Hepatocyte (in vitro differentiated cells): Measurements from ENCODE around the gene PRMT7. TPM values are rescaled to one million over a fixed set of nuclear protein-coding genes. Genes with fewer than 3 reads are reported as not detected.
A peak's percentile ranks its signal among the peaks of the same experiment; 100 is the strongest.

Experiments
- DNase-seq: peaks from one replicate; pipeline ENCODE4 v3.0.0-alpha.2; 2016; ENCODE audit warnings: low spot score
- H2AFZ ChIP-seq: fragments of 200-600 bp; sonication (generic); 2 replicates; pipeline ENCODE4 v1.6.0; 2016; ENCODE audit warnings: antibody characterized with exemption, mild to moderate bottlenecking
- H3K27ac ChIP-seq: fragments of 200-600 bp; sonication (generic); 2 replicates; pipeline ENCODE4 v1.5.1; 2016; ENCODE audit warnings: mild to moderate bottlenecking
- H3K27me3 ChIP-seq: fragments of 200-600 bp; sonication (generic); 2 replicates; pipeline ENCODE4 v1.6.1; 2016
- H3K36me3 ChIP-seq: fragments of 200-600 bp; sonication (generic); replicated peaks from 2 replicates; pipeline ENCODE4 v1.5.1; 2016; ENCODE audit warnings: low read depth; ENCODE audit not compliant: insufficient read depth
- H3K4me1 ChIP-seq: fragments of 200-600 bp; sonication (generic); 2 replicates; pipeline ENCODE4 v1.5.1; 2016; ENCODE audit warnings: mild to moderate bottlenecking, moderate library complexity; ENCODE audit not compliant: insufficient read depth
- H3K4me2 ChIP-seq: fragments of 200-600 bp; sonication (generic); 2 replicates; pipeline ENCODE4 v1.6.0; 2016
- H3K4me3 ChIP-seq: fragments of 200-600 bp; sonication (generic); 2 replicates; pipeline ENCODE4 v1.5.1; 2016; ENCODE audit warnings: mild to moderate bottlenecking
- H3K79me2 ChIP-seq: fragments of 200-600 bp; sonication (generic); 2 replicates; pipeline ENCODE4 v1.6.0; 2017; ENCODE audit warnings: mild to moderate bottlenecking
- H3K9me2 ChIP-seq: fragments of 200-600 bp; sonication (generic); replicated peaks from 2 replicates; pipeline ENCODE4 v1.6.0; 2017; ENCODE audit warnings: mild to moderate bottlenecking; ENCODE audit not compliant: insufficient read depth
- H3K9me3 ChIP-seq: fragments of 200-600 bp; sonication (generic); 2 replicates; pipeline ENCODE4 v1.5.1; 2016; ENCODE audit warnings: low read depth, mild to moderate bottlenecking
- H4K20me1 ChIP-seq: fragments of 200-600 bp; sonication (generic); 2 replicates; pipeline ENCODE4 v1.6.0; 2016; ENCODE audit warnings: mild to moderate bottlenecking; ENCODE audit not compliant: insufficient read depth, poor library complexity, severe bottlenecking
- EZH2 ChIP-seq: fragments of 200-600 bp; sonication (generic); IDR thresholded peaks from 2 replicates; pipeline ENCODE4 v1.6.1; 2016; ENCODE audit warnings: antibody characterized with exemption, mild to moderate bottlenecking, borderline replicate concordance
- EZH2phosphoT487 ChIP-seq: fragments of 200-600 bp; sonication (generic); IDR thresholded peaks from one replicate; pipeline ENCODE4 v1.6.1; 2018; ENCODE audit warnings: antibody characterized with exemption, mild to moderate bottlenecking, low read depth, moderate library complexity; ENCODE audit not compliant: unreplicated experiment, severe bottlenecking
- WGBS: methylation state at CpG from one replicate; pipeline ENCODE4 v1.1.6; 2016; ENCODE audit warnings: low lambda C conversion rate; ENCODE audit errors: missing lambda C conversion rate; 5-methylcytosine and 5-hydroxymethylcytosine counted together
- polyA plus RNA-seq: library from polyadenylated mRNA; unstranded; fragments of >200 nt; fragmentation: Nextera tagmentation; extraction: Ambion mirVana; gene quantifications from 2 replicates; pipeline ENCODE4 v1.2.1, GENCODE V29; 2016
- total RNA-seq: library from RNA; depleted of rRNA; stranded (reverse); fragments of >200 nt; gene quantifications from 2 replicates; pipeline ENCODE4 v1.2.3, GENCODE V29; 2014
- TF ChIP-seq, protein P1 (sequence below): fragments of 200-600 bp; sonication (generic); IDR thresholded peaks from 2 replicates; pipeline ENCODE4 v1.5.1; 2016; ENCODE audit warnings: antibody characterized with exemption, mild to moderate bottlenecking; ENCODE audit not compliant: poor library complexity

Gene PRMT7
- total and polyA plus RNA-seq, 2 experiments from 2014 or later, result 41.1 to 43.6 TPM

GRCh38 chr16:68265078-68265920 lies 45.5 kb upstream of the PRMT7 start:
- Histone ChIP-seq H2AFZ (peak overlapping the region; percentile 98), H4K20me1 (no peaks in the 10 kb centered on the region), H3K9me3 (no peaks in the 10 kb centered on the region), H3K79me2 (peaks cover 51% of the 10 kb centered on the region), H3K27me3 (no peaks in the 10 kb centered on the region), H3K4me3 (peak overlapping the region; percentile 84), H3K4me2 (peak overlapping the region; percentile 97), H3K4me1 (peaks cover 20% of the 10 kb centered on the region), H3K27ac (peak overlapping the region; percentile 96), H3K9me2 (no peaks in the 10 kb centered on the region), H3K36me3 (no peaks in the 10 kb centered on the region)
- 8% methylated on average over 23 of the region's 23 CpGs for WGBS
- DNase-seq, result peak; percentile 73
- TF ChIP-seq EZH2 (no peak), EZH2phosphoT487 (no peak)
- TF ChIP-seq, protein P1, sequence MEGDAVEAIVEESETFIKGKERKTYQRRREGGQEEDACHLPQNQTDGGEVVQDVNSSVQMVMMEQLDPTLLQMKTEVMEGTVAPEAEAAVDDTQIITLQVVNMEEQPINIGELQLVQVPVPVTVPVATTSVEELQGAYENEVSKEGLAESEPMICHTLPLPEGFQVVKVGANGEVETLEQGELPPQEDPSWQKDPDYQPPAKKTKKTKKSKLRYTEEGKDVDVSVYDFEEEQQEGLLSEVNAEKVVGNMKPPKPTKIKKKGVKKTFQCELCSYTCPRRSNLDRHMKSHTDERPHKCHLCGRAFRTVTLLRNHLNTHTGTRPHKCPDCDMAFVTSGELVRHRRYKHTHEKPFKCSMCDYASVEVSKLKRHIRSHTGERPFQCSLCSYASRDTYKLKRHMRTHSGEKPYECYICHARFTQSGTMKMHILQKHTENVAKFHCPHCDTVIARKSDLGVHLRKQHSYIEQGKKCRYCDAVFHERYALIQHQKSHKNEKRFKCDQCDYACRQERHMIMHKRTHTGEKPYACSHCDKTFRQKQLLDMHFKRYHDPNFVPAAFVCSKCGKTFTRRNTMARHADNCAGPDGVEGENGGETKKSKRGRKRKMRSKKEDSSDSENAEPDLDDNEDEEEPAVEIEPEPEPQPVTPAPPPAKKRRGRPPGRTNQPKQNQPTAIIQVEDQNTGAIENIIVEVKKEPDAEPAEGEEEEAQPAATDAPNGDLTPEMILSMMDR, result no peak

- Histone ChIP-seq H3K4me3 (no peak overlapping the region), H3K79me2 (peaks cover 76% of the 10 kb centered on the region), H3K4me1 (peaks cover 20% of the 10 kb centered on the region), H2AFZ (no peak overlapping the region), H3K27me3 (no peaks in the 10 kb centered on the region), H3K4me2 (peak overlapping the region; percentile 36), H3K9me2 (no peaks in the 10 kb centered on the region), H3K9me3 (no peaks in the 10 kb centered on the region), H3K27ac (no peak overlapping the region), H3K36me3 (no peaks in the 10 kb centered on the region), H4K20me1 (no peaks in the 10 kb centered on the region)
- TF ChIP-seq, protein P1, result no peak
- TF ChIP-seq EZH2, result no peak
- no peak for TF ChIP-seq EZH2phosphoT487
- DNase-seq, result no peak
- 56% methylated on average over 6 of the region's 6 CpGs for whole genome bisulfite sequencing
Observed at GRCh38 chr16:68267612-68268405, 43.0 kb upstream of the PRMT7 start.

DNA sequence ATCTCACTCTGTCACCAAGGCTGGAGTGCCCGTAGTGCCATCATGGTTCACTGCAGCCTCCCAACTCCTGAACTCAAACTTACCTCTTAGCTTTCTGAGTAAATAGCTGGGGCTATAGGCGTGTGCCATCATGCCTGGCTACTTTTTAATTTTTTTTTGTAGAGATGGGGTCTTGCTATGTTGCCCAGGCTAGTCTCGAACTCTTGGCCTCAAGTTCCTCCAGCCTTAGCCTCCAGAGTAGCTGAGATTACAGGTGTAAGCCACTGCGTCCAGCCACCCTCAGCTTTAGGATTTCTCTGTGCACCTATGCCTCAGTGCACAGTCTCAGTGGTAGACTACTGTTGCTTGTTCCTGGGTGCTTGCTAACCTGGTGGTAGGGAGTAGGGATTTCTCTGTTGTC lies 41.0 kb upstream of the PRMT7 start:
- no peaks in the 10 kb centered on the region for H3K36me3 ChIP-seq
- WGBS, result 94% methylated on average over 4 of the region's 4 CpGs
- H3K9me2 ChIP-seq, result no peaks in the 10 kb centered on the region
- no peak overlapping the region for H2AFZ ChIP-seq
- no peaks in the 10 kb centered on the region for H3K9me3 ChIP-seq
- no peaks in the 10 kb centered on the region for H3K27me3 ChIP-seq
- peaks cover 89% of the 10 kb centered on the region for H3K79me2 ChIP-seq
- TF ChIP-seq, protein P1, result no peak
- TF ChIP-seq EZH2 (no peak), EZH2phosphoT487 (no peak)
- no peak overlapping the region for H3K27ac ChIP-seq
- no peak for DNase-seq
- H3K4me3 ChIP-seq, result no peak overlapping the region
- peaks cover 20% of the 10 kb centered on the region for H3K4me1 ChIP-seq
- H4K20me1 ChIP-seq, result no peaks in the 10 kb centered on the region
- H3K4me2 ChIP-seq, result no peak overlapping the region
